OCI-LY1 (cell line): ENCODE measurements around the gene ATAD3C.

Experiments used
- H2AFZ ChIP-seq: fragments of 200-600 bp; sonication (generic), shearing (Covaris generic); 2 replicates; pipeline ENCODE4 v1.6.0; 2014; ENCODE audit warnings: antibody characterized with exemption, mild to moderate bottlenecking, low read length
- H3F3A ChIP-seq: fragments of 200-600 bp; sonication (generic), shearing (Covaris generic); 2 replicates; pipeline ENCODE4 v1.6.0; 2014; ENCODE audit warnings: mild to moderate bottlenecking, antibody characterized with exemption, low read length, moderate library complexity; ENCODE audit not compliant: insufficient read depth
- H3K27ac ChIP-seq: fragments of 200-600 bp; sonication (generic); 2 replicates; pipeline ENCODE4 v1.5.1; 2014; ENCODE audit warnings: low read length, mixed run types, mild to moderate bottlenecking, low read depth; ENCODE audit not compliant: poor library complexity, severe bottlenecking
- H3K27me3 ChIP-seq: fragments of 200-600 bp; sonication (generic); 2 replicates; pipeline ENCODE4 v1.6.0; 2014; ENCODE audit warnings: antibody characterized with exemption, mild to moderate bottlenecking, low read length, moderate library complexity; ENCODE audit not compliant: insufficient read depth
- H3K36me3 ChIP-seq: fragments of 200-600 bp; sonication (generic); 2 replicates; pipeline ENCODE4 v1.6.1; 2014; ENCODE audit warnings: mild to moderate bottlenecking, antibody characterized with exemption, low read length, moderate library complexity, mixed read lengths; ENCODE audit not compliant: insufficient read depth
- H3K4me1 ChIP-seq: fragments of 200-600 bp; sonication (generic); 2 replicates; pipeline ENCODE4 v1.5.1; 2014; ENCODE audit warnings: mild to moderate bottlenecking, low read length, moderate library complexity; ENCODE audit not compliant: insufficient read depth, severe bottlenecking
- H3K4me2 ChIP-seq: fragments of 200-600 bp; sonication (generic), shearing (Covaris generic); 2 replicates; pipeline ENCODE4 v1.6.1; 2014; ENCODE audit warnings: low read length
- H3K4me3 ChIP-seq: fragments of 200-600 bp; sonication (generic); 2 replicates; pipeline ENCODE4 v1.5.1; 2014; ENCODE audit warnings: low read length, low read depth, mild to moderate bottlenecking, mixed read lengths; ENCODE audit not compliant: poor library complexity, severe bottlenecking
- H3K79me2 ChIP-seq: fragments of 200-600 bp; shearing (Covaris generic); 2 replicates; pipeline ENCODE4 v1.6.1; 2016; ENCODE audit warnings: mixed run types, low read length, mixed read lengths; ENCODE audit not compliant: insufficient read depth
- H3K9ac ChIP-seq: fragments of 200-600 bp; sonication (generic), shearing (Covaris generic); 2 replicates; pipeline ENCODE4 v1.6.1; 2014; ENCODE audit warnings: mild to moderate bottlenecking, low read length, mixed read lengths
- H3K9me2 ChIP-seq: fragments of 200-600 bp; sonication (generic), shearing (Covaris generic); 2 replicates; pipeline ENCODE4 v1.6.1; 2014; ENCODE audit warnings: low read depth, mild to moderate bottlenecking, low read length, mixed read lengths
- H3K9me3 ChIP-seq: fragments of 200-600 bp; shearing (Covaris generic); 2 replicates; pipeline ENCODE4 v1.6.1; 2014; ENCODE audit warnings: low read length, mixed read lengths
- H4K20me1 ChIP-seq: fragments of 200-600 bp; sonication (generic), shearing (Covaris generic); 2 replicates; pipeline ENCODE4 v1.6.0; 2016; ENCODE audit warnings: mild to moderate bottlenecking, low read length; ENCODE audit not compliant: insufficient read depth
- EZH2 ChIP-seq: fragments of 200-600 bp; sonication (generic), shearing (Covaris generic); IDR thresholded peaks from 2 replicates; pipeline ENCODE4 v1.8.0; 2017; ENCODE audit warnings: borderline replicate concordance, mixed run types, mild to moderate bottlenecking, antibody characterized with exemption, low read length, moderate library complexity, mixed read lengths
- TF ChIP-seq, protein P1 (sequence below): fragments of 200-600 bp; sonication (generic), shearing (Covaris generic); IDR thresholded peaks from 2 replicates; pipeline ENCODE4 v1.5.1; 2017; ENCODE audit warnings: mild to moderate bottlenecking, antibody characterized with exemption, low read length, moderate library complexity, mixed read lengths

The ATAD3C gene

DNA sequence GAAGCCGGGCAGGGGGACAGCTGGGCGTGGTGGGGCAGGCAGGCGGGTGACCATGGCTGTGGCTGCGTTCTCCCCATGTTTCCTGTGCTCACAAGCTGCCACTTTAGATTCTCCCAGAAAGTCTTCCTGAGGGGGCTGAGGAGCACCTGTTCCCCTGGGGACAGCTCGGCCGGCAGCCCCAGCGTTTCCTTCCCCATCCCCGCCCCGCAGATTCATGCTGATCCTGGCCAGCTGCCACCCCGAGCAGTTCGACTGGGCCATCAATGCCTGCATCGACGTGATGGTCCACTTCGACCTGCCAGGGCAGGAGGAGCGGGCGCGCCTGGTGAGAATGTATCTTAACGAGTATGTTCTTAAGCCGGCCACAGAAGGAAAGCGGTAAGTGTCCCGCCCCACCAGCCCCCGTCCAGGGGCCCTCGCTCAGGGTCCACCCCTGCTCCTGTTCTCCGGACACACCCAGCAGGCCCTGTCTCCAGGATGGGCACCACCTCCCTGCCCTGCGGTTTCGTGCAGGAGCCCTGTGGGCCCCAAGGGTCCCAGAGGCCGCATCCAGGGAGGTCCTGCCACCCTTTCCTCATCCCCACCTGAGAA is 11.1 kb downstream of the ATAD3C start:
- Histone ChIP-seq H3K9me2 (no peaks in the 10 kb centered on the region), H3K36me3 (no peaks in the 10 kb centered on the region; the same call in 1 of the 2 replicates), H3F3A (no peaks in the 10 kb centered on the region), H3K4me3 (no peak overlapping the region), H3K27me3 (no peaks in the 10 kb centered on the region), H3K27ac (no peak overlapping the region), H3K9me3 (no peaks in the 10 kb centered on the region), H3K79me2 (no peaks in the 10 kb centered on the region), H3K4me1 (peaks cover 16% of the 10 kb centered on the region), H3K9ac (no peak overlapping the region), H2AFZ (no peak overlapping the region), H4K20me1 (no peaks in the 10 kb centered on the region), H3K4me2 (no peak overlapping the region)
- TF ChIP-seq, protein P1, sequence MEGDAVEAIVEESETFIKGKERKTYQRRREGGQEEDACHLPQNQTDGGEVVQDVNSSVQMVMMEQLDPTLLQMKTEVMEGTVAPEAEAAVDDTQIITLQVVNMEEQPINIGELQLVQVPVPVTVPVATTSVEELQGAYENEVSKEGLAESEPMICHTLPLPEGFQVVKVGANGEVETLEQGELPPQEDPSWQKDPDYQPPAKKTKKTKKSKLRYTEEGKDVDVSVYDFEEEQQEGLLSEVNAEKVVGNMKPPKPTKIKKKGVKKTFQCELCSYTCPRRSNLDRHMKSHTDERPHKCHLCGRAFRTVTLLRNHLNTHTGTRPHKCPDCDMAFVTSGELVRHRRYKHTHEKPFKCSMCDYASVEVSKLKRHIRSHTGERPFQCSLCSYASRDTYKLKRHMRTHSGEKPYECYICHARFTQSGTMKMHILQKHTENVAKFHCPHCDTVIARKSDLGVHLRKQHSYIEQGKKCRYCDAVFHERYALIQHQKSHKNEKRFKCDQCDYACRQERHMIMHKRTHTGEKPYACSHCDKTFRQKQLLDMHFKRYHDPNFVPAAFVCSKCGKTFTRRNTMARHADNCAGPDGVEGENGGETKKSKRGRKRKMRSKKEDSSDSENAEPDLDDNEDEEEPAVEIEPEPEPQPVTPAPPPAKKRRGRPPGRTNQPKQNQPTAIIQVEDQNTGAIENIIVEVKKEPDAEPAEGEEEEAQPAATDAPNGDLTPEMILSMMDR, result no peak

- Histone ChIP-seq H3K79me2 (no peaks in the 10 kb centered on the region), H3K9me2 (no peaks in the 10 kb centered on the region), H3K27me3 (no peaks in the 10 kb centered on the region), H4K20me1 (no peaks in the 10 kb centered on the region), H3K9me3 (no peaks in the 10 kb centered on the region), H3K4me3 (peak overlapping the region; percentile 49), H3K27ac (peak overlapping the region; percentile 69), H3K36me3 (no peaks in the 10 kb centered on the region; the same call in 1 of the 2 replicates), H3F3A (no peaks in the 10 kb centered on the region), H2AFZ (no peak overlapping the region), H3K4me1 (peaks cover 16% of the 10 kb centered on the region), H3K4me2 (peak overlapping the region; percentile 60), H3K9ac (peak overlapping the region; percentile 53; the same call in 1 of the 2 replicates)
- TF ChIP-seq, protein P1, result no peak
- no peak for TF ChIP-seq EZH2
Observed at GRCh38 chr1:1461721-1462317, 12.3 kb downstream of the ATAD3C start.

GRCh38 chr1:1462318-1462966 is 13.0 kb downstream of the ATAD3C start:
- Histone ChIP-seq H3K36me3 (no peaks in the 10 kb centered on the region; the same call in 1 of the 2 replicates), H3K9ac (peak overlapping the region; percentile 53; the same call in 1 of the 2 replicates), H2AFZ (no peak overlapping the region), H3K27me3 (no peaks in the 10 kb centered on the region), H3K79me2 (no peaks in the 10 kb centered on the region), H4K20me1 (no peaks in the 10 kb centered on the region), H3F3A (no peaks in the 10 kb centered on the region), H3K4me1 (peaks cover 16% of the 10 kb centered on the region), H3K4me3 (peak overlapping the region; percentile 49), H3K9me3 (no peaks in the 10 kb centered on the region), H3K27ac (peak overlapping the region; percentile 69), H3K9me2 (no peaks in the 10 kb centered on the region), H3K4me2 (peak overlapping the region; percentile 60)
- TF ChIP-seq EZH2, result no peak
- TF ChIP-seq, protein P1, result no peak
